ENCODE measurements around the gene GRIP1. TPM values are rescaled to one million over a fixed set of nuclear protein-coding genes. Genes with fewer than 3 reads are reported as not detected.

GRIP1 gene
- total and polyA plus RNA-seq, 2 of the 4 experiments (the other 2 are of a cell fraction) = under 0.01 to 0.07 TPM

DNA sequence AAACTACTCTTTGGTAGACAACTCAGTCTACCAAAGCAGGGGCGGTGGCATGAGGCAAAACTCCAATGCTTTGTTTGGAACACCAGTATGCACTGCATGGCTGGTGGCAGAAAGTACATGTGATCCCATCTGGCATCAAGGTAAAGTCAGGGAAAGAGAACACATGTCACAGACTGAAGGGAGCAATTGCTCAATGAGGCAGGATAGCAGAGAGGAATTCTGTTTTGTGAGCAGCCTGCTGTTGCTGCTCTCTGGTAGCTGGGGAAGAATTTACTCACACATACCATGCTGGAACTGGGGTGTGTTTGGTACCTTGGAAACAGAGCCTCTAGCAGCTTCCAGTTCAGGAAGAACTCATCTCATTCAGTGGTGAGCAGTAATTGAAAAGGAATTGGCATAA lies 291.8 kb downstream of the GRIP1 start:
- Histone ChIP-seq H2BK20ac (ENCODE audit: low read depth, low read length) (no peak overlapping the region), H4K91ac (ENCODE audit: insufficient read depth, low read depth, low read length) (no peak overlapping the region), H2BK120ac (ENCODE audit: low read depth, low read length) (no peak overlapping the region), H3K9ac (ENCODE audit: low read depth, low read length) (no peak overlapping the region), H3K4me2 (ENCODE audit: low read depth, low read length) (no peak overlapping the region), H2AK5ac (ENCODE audit: low read depth, low read length) (no peak overlapping the region), H3K36me3 (ENCODE audit: control insufficient read depth, insufficient read depth, low read length) (no peaks in the 10 kb centered on the region), H3K4me3 (ENCODE audit: insufficient read depth, low read depth, low read length) (no peak overlapping the region), H3K27ac (ENCODE audit: insufficient read depth, low read length) (no peak overlapping the region), H3K9me1 (ENCODE audit: insufficient read depth, low read length) (no peaks in the 10 kb centered on the region), H4K20me1 (ENCODE audit: insufficient read depth, low read length) (no peaks in the 10 kb centered on the region), H2AFZ (replicated peaks; ENCODE audit: low read length, poor library complexity) (no peak overlapping the region), H3K4ac (ENCODE audit: low read depth, low read length) (no peak overlapping the region), H3K56ac (ENCODE audit: extremely low read depth, insufficient read depth, low read length) (no peak overlapping the region; the same call in 1 of the 2 replicates), H3K79me1 (ENCODE audit: low read depth in 1 of 2, low read length in 2 of 2) (no peaks in the 10 kb centered on the region), H2BK15ac (ENCODE audit: low read depth, low read length) (no peak overlapping the region), H4K5ac (ENCODE audit: low read depth, low read length) (no peak overlapping the region), H3K4me1 (ENCODE audit: control insufficient read depth, insufficient read depth, low read length) (no peaks in the 10 kb centered on the region), H3K18ac (ENCODE audit: low read depth, low read length) (no peak overlapping the region), H4K8ac (ENCODE audit: low read depth in 2 of 2, low read length in 2 of 2) (no peak overlapping the region), H3K14ac (replicated peaks; ENCODE audit: low read depth, low read length) (no peak overlapping the region), H3K9me3 (ENCODE audit: control insufficient read depth, insufficient read depth, low read length) (no peaks in the 10 kb centered on the region), H3K27me3 (ENCODE audit: control insufficient read depth, insufficient read depth, low read length) (no peaks in the 10 kb centered on the region), H2BK5ac (ENCODE audit: low read depth, low read length, poor library complexity, severe bottlenecking) (no peak overlapping the region), H3K23ac (ENCODE audit: low read depth, low read length) (no peak overlapping the region), H2AK9ac (replicated peaks; ENCODE audit: low read depth, low read length, poor library complexity) (no peak overlapping the region)
- in situ Hi-C loops (cut with MboI; ENCODE audit: low sequenced_read_pairs) (no loop called here), intact Hi-C loops (cut with micrococcal nuclease) (no loop called here), dilution Hi-C loops (cut with HindIII; ENCODE audit: low sequenced_read_pairs, unreplicated experiment) (no loop called here)
- WGBS, 2 experiments (ENCODE audit: extremely low coverage in 2 of 2, insufficient read length in 1 of 2) = 60% methylated on average over 1 of the region's 1 CpG; no CpG with 5 or more reads in 1 of the 2 experiments
- BruUV-seq (replicated peaks) = no TSS peak
- no peak for DNase-seq
- ChIA-PET POLR2A (ENCODE audit: unreplicated experiment) (no interaction called here), CTCF (no interaction called here)
- TF ChIP-seq, protein P1, sequence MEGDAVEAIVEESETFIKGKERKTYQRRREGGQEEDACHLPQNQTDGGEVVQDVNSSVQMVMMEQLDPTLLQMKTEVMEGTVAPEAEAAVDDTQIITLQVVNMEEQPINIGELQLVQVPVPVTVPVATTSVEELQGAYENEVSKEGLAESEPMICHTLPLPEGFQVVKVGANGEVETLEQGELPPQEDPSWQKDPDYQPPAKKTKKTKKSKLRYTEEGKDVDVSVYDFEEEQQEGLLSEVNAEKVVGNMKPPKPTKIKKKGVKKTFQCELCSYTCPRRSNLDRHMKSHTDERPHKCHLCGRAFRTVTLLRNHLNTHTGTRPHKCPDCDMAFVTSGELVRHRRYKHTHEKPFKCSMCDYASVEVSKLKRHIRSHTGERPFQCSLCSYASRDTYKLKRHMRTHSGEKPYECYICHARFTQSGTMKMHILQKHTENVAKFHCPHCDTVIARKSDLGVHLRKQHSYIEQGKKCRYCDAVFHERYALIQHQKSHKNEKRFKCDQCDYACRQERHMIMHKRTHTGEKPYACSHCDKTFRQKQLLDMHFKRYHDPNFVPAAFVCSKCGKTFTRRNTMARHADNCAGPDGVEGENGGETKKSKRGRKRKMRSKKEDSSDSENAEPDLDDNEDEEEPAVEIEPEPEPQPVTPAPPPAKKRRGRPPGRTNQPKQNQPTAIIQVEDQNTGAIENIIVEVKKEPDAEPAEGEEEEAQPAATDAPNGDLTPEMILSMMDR (conservative IDR thresholded peaks at IDR 0.05; ENCODE audit: low read depth, low read length) = no peak
- no peak for TF ChIP-seq SMC3 (IDR thresholded peaks at IDR 0.05; ENCODE audit: low read depth, low read length)
- TF ChIP-seq NFE2L2 (IDR thresholded peaks at IDR 0.05; ENCODE audit: low read depth, low read length) = no peak
- no peak for TF ChIP-seq RCOR1 (IDR thresholded peaks at IDR 0.05; ENCODE audit: insufficient replicate concordance, low read length)
- TF ChIP-seq POLR2A (IDR thresholded peaks at IDR 0.05; ENCODE audit: low read depth, low read length) = no peak
- no peak for TF ChIP-seq MAZ (IDR thresholded peaks at IDR 0.05; ENCODE audit: borderline replicate concordance, low read depth, low read length)
- TF ChIP-seq RFX5 (IDR thresholded peaks at IDR 0.05; ENCODE audit: low read depth, low read length) = no peak
- TF ChIP-seq, protein P2, sequence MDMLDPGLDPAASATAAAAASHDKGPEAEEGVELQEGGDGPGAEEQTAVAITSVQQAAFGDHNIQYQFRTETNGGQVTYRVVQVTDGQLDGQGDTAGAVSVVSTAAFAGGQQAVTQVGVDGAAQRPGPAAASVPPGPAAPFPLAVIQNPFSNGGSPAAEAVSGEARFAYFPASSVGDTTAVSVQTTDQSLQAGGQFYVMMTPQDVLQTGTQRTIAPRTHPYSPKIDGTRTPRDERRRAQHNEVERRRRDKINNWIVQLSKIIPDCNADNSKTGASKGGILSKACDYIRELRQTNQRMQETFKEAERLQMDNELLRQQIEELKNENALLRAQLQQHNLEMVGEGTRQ (IDR thresholded peaks at IDR 0.05; ENCODE audit: low read depth, low read length) = no peak
- TF ChIP-seq FOS (IDR thresholded peaks at IDR 0.05; ENCODE audit: low read depth, low read length) = no peak
- no peak for TF ChIP-seq CHD1 (IDR thresholded peaks at IDR 0.05; ENCODE audit: low read depth, low read length)
- TF ChIP-seq, protein P3, sequence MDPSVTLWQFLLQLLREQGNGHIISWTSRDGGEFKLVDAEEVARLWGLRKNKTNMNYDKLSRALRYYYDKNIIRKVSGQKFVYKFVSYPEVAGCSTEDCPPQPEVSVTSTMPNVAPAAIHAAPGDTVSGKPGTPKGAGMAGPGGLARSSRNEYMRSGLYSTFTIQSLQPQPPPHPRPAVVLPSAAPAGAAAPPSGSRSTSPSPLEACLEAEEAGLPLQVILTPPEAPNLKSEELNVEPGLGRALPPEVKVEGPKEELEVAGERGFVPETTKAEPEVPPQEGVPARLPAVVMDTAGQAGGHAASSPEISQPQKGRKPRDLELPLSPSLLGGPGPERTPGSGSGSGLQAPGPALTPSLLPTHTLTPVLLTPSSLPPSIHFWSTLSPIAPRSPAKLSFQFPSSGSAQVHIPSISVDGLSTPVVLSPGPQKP (IDR thresholded peaks at IDR 0.05; ENCODE audit: borderline replicate concordance, low read depth, low read length) = no peak
- no peak for TF ChIP-seq MAFK (IDR thresholded peaks at IDR 0.05; ENCODE audit: low read depth, low read length)
- TF ChIP-seq MXI1 (IDR thresholded peaks at IDR 0.05; ENCODE audit: borderline replicate concordance, low read depth, low read length) = no peak
- no peak for TF ChIP-seq CEBPB (IDR thresholded peaks at IDR 0.05; ENCODE audit: low read depth, low read length)
- no peak for TF ChIP-seq BHLHE40 (IDR thresholded peaks at IDR 0.05; ENCODE audit: low read depth, low read length)
- TF ChIP-seq RAD21 (IDR thresholded peaks at IDR 0.05; ENCODE audit: low read length) = no peak
- no peak for ATAC-seq (ENCODE audit: low read depth)
